Mucosa of descending colon (tissue), 3 donors: Measurements from ENCODE around the gene TGM3. TPM values are rescaled to one million over a fixed set of nuclear protein-coding genes. Genes with fewer than 3 reads are reported as not detected.

Source experiments
- ATAC-seq: fragments of 200-7000 bp; cut with Tn5 transposase; one replicate; pipeline ENCODE4 v1.9.1; 2020; ENCODE audit warnings: mild to moderate bottlenecking, moderate library complexity
- DNase-seq, 3 donors: peaks; one replicate each; pipeline ENCODE4 v3.0.0-alpha.2; 2020
- H3K36me3 ChIP-seq: fragments of 200-600 bp; one replicate; pipeline ENCODE4 v1.8.0; 2021; ENCODE audit warnings: low read depth, mild to moderate bottlenecking
- H3K4me1 ChIP-seq: fragments of 200-600 bp; one replicate; pipeline ENCODE4 v1.8.0; 2021; ENCODE audit warnings: low read depth, mild to moderate bottlenecking
- H3K4me3 ChIP-seq: fragments of 200-600 bp; one replicate; pipeline ENCODE4 v1.8.0; 2021; ENCODE audit warnings: mild to moderate bottlenecking
- H3K9me3 ChIP-seq: fragments of 200-600 bp; one replicate; pipeline ENCODE4 v1.8.0; 2021; ENCODE audit warnings: mild to moderate bottlenecking
- intact Hi-C, 2 donors: fragments of 100-400 bp; cut with DNase I in 1 of 2; cut with micrococcal nuclease in 1 of 2; formaldehyde crosslinking; loops; one replicate each; pipeline versions ENCODE4 v1.11.0 to v1.11.1; 2022; cut with DNase I, micrococcal nuclease
- total RNA-seq, 3 donors: library from RNA; stranded (reverse); fragmentation: NEBNext Ultra II Directional in 2 of 3; extraction: Animal tissue kit (Norgen Biotek cat#: 25700) in 2 of 3; gene quantifications; one replicate each; pipeline versions ENCODE4 v1.2.1 to v1.2.4, GENCODE V29; 2021 to 2023
- TF ChIP-seq, protein P1 (sequence below): fragments of 200-600 bp; IDR thresholded peaks from one replicate; pipeline ENCODE4 v1.8.0; 2022; ENCODE audit warnings: antibody characterized with exemption, mild to moderate bottlenecking
- donor health status: DM: no; HTN: no; CAD: no; lungs with moderate emphysema.
- donor health status: DM: no; HTN: no; CAD: no.
- donor health status: DM: no; HTN: yes; CAD: no.

The TGM3 gene
- total RNA-seq, 3 donors from 2014 or later: 0.09 to 0.84 (median 0.29) TPM

DNA sequence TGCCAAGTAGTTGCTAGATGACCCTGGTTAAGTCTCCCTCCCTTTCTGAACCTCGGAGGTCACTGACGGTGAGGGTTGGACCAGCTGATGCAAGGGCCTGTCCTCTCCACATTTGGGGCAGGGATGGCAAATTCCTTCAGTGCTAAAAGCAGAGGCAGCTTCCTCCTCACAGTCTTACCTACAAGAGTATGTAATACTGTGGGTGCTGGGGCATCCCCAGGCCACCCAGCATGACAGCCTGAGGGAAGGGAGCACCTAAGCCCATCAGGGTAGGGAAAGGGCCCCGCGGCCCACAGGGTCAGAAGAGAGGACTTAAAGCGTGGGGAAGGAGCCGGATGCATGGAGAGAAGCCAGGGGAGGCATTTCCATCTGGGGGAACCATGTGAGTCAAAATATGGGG lies 38.0 kb downstream of the TGM3 start:
- intact Hi-C loops: no loop called here
- no peak for DNase-seq
- no peak for ATAC-seq
- Histone ChIP-seq H3K4me1 (peaks cover 4% of the 10 kb centered on the region), H3K4me3 (no peak overlapping the region), H3K36me3 (no peaks in the 10 kb centered on the region), H3K9me3 (no peaks in the 10 kb centered on the region)
- TF ChIP-seq, protein P1, sequence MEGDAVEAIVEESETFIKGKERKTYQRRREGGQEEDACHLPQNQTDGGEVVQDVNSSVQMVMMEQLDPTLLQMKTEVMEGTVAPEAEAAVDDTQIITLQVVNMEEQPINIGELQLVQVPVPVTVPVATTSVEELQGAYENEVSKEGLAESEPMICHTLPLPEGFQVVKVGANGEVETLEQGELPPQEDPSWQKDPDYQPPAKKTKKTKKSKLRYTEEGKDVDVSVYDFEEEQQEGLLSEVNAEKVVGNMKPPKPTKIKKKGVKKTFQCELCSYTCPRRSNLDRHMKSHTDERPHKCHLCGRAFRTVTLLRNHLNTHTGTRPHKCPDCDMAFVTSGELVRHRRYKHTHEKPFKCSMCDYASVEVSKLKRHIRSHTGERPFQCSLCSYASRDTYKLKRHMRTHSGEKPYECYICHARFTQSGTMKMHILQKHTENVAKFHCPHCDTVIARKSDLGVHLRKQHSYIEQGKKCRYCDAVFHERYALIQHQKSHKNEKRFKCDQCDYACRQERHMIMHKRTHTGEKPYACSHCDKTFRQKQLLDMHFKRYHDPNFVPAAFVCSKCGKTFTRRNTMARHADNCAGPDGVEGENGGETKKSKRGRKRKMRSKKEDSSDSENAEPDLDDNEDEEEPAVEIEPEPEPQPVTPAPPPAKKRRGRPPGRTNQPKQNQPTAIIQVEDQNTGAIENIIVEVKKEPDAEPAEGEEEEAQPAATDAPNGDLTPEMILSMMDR: no peak

DNA sequence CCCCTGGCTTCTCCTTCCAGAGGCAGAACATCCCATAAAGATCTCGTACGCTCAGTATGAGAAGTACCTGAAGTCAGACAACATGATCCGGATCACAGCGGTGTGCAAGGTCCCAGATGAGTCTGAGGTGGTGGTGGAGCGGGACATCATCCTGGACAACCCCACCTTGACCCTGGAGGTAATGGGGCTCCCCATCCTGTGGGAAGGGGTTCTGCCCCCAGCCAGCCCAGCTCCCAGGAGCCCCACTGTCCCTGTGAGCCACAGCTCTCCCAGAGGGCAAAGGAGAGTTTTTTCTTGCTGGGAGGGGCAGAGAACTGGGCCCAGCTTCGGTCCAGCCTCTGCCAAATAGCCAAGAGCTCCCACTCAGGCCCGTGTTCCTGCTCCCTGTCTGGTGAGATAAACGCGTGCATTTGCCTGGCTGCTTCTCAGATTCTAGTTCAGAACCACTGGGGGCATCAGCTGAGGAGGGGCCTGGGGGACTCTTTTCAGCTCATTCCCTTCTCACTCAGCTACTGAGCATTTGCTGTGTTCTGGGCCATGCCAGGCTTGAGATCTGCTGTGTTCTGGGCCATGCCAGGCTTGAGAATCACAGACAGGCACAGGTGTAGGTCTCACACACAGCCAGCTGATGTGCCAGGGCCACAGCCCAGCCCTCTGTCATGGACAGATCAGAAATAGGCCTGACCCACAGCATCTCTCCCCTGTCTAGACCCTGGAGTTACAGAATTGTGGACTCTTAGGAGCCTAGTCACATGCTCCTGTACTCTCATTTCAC lies 39.5 kb downstream of the TGM3 start:
- no peak for DNase-seq
- H3K36me3 ChIP-seq: no peaks in the 10 kb centered on the region
- intact Hi-C loops: no loop called here
- no peaks in the 10 kb centered on the region for H3K4me1 ChIP-seq
- ATAC-seq: no peak
- TF ChIP-seq, protein P1: no peak
- H3K4me3 ChIP-seq: no peak overlapping the region
- no peaks in the 10 kb centered on the region for H3K9me3 ChIP-seq

DNA sequence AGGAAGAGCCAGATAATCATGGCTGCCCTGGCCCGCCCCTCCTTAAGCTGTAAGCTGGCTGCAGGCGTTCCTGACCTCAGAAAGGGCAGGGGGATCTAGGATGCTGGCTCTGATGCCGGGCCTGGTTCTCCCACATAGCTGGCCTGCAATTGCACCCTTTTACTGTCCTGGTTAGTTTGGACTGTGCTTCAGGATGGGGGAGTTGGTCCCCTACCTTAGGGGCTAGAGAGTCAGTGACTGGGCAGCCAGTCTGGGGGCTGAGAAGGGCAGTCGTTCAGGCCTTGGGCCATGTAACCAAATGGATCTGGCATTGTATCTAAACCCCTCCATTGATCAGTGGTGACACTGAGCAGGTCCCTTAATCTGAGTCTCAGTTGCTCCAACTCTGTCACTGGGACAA lies 40.7 kb downstream of the TGM3 start:
- H3K4me3 ChIP-seq: no peak overlapping the region
- H3K9me3 ChIP-seq: no peaks in the 10 kb centered on the region
- H3K4me1 ChIP-seq: no peaks in the 10 kb centered on the region
- TF ChIP-seq, protein P1: no peak
- ATAC-seq: no peak
- DNase-seq: no peak
- intact Hi-C loops: no loop called here
- H3K36me3 ChIP-seq: no peaks in the 10 kb centered on the region

DNA sequence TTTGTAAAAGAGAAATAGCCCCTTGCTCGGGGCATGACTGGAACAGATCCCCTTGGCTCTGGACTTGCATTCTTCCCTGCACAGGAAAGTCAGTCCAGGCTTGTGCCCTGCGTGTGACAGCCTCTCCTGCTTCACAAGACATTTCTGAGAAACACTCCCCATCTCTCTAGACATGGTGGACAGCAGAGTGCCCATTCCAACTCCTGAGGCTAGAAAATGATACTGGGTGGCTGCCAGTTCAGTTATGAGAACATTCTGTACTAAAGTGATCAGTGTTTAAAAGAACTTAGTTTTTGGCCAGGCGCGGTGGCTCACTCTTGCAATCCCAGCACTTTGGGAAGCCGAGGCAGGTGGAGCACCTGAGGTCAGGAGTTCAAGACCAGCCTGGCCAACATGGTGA lies 41.3 kb downstream of the TGM3 start:
- H3K9me3 ChIP-seq: no peaks in the 10 kb centered on the region
- no peak overlapping the region for H3K4me3 ChIP-seq
- no peaks in the 10 kb centered on the region for H3K4me1 ChIP-seq
- DNase-seq: no peak
- H3K36me3 ChIP-seq: no peaks in the 10 kb centered on the region
- TF ChIP-seq, protein P1: no peak
- intact Hi-C loops: no loop called here
- no peak for ATAC-seq

DNA sequence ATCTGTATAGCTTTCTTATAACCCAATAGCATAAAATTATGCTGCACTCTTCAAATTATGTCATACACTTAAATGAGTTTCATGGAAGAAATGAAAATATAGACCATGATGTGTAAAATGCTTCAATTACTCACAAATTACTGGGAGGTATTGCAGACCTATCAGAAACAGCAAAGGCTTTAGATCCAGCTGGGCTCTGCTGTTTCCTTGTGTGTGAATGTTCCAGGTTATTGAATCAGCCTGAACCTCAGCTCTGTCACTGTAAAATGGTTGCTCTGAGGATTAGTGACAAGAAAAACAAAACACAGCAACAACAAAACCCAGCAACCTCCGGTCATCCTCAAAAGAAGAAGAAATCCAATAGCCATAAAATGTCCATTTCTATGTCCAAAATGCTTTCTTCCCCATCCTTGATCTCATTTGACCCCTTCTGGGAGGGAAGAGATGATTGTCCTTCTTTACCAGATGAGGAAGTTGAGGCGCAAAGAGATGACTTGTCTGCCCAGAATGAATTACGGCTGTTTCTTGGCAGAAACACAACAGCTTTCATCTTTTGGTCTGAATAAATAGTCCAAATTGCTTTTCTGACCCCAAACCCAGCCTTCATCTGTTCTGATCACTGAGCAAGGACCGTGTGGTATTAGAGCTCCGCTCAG lies 42.7 kb downstream of the TGM3 start:
- no peak for DNase-seq
- no peaks in the 10 kb centered on the region for H3K36me3 ChIP-seq
- no peaks in the 10 kb centered on the region for H3K9me3 ChIP-seq
- TF ChIP-seq, protein P1: no peak
- H3K4me3 ChIP-seq: no peak overlapping the region
- no peak for ATAC-seq
- H3K4me1 ChIP-seq: no peaks in the 10 kb centered on the region
- intact Hi-C loops: no loop called here
